SH-SY5Y (cell line): Measurements from ENCODE around the gene LAMC2.

Experiments
- GATA2 ChIP-seq: IDR thresholded peaks from 2 replicates; pipeline ENCODE4 v1.6.1; 2011; ENCODE audit warnings: mild to moderate bottlenecking, low read depth, low read length
- GATA3 ChIP-seq: IDR thresholded peaks from 2 replicates; pipeline ENCODE4 v1.6.1; 2011; ENCODE audit warnings: low read depth, mild to moderate bottlenecking, low read length, moderate library complexity

DNA sequence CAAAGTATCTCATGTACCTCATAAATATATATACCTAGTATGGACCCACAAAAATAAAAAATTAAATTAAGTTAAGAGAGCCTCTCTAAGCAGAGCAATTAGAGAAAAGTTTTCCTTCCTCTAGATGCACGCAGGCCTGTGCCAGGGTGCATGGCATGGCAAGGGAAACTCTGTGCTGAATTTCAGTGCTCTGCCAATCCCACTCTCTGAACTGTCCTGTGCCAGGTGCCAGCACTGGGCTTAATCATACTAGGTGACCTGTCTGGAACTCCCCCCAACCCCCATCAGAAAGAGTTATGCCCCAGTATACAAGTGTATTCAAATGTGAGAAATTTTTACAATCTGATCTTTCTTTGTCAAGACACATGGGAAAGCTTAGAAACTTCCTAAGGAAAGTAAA, 10.4 kb upstream of the LAMC2 start:
- TF ChIP-seq GATA2 (no peak), GATA3 (no peak)
